Hematopoietic multipotent progenitor cell treated with erythropoietin and hydrocortisone succinate and interleukin-3 and kit ligand, for 6 days (in vitro differentiated cells): ENCODE results near the gene OSBP2.
A peak's percentile ranks its signal among the peaks of the same experiment; 100 is the strongest.

Experiments used
- DNase-seq: peaks from one replicate; pipeline ENCODE4 v3.0.0-alpha.2; 2015

OSBP2 gene

GRCh38 chr22:30946354-30946753, 251.7 kb downstream of the OSBP2 start:
- DNase-seq = no peak

GRCh38 chr22:30947173-30947815, 252.6 kb downstream of the OSBP2 start:
- no peak for DNase-seq

GRCh38 chr22:30947816-30948454, 253.3 kb downstream of the OSBP2 start:
- DNase-seq = peak; percentile 70

GRCh38 chr22:30948930-30949342, 254.3 kb downstream of the OSBP2 start:
- no peak for DNase-seq

- no peak for DNase-seq
These were observed 255.4 kb downstream of the OSBP2 start for GRCh38 chr22:30949934-30950660.

GRCh38 chr22:30953206-30953605, 258.5 kb downstream of the OSBP2 start:
- no peak for DNase-seq

- no peak for DNase-seq
These were observed 260.5 kb downstream of the OSBP2 start for GRCh38 chr22:30955153-30955552.
